Neural crest cell (in vitro differentiated cells): Measurements from ENCODE around the gene RUNX1. TPM values are rescaled to one million over a fixed set of nuclear protein-coding genes. Genes with fewer than 3 reads are reported as not detected.
"Not testable (repeated sequence)": the region's sequence is repeated elsewhere in the genome, so short reads cannot be mapped to it uniquely, and the experiment has no call there.

Source experiments
- DNase-seq: peaks from one replicate; pipeline ENCODE4 v3.0.0; 2021; ENCODE audit warnings: low read depth, mixed read lengths, low spot score
- H3K27ac Mint-ChIP-seq: one replicate; pipeline ENCODE4 v1.8.0; 2021; ENCODE audit warnings: mild to moderate bottlenecking, mixed read lengths; ENCODE audit not compliant: unreplicated experiment
- H3K27me3 Mint-ChIP-seq: 2 replicates; pipeline ENCODE4 v1.8.0; 2021; ENCODE audit warnings: low read depth, mild to moderate bottlenecking, mixed read lengths
- H3K36me3 Mint-ChIP-seq: 2 replicates; pipeline ENCODE4 v1.8.0; 2021; ENCODE audit warnings: low read depth, mild to moderate bottlenecking, mixed read lengths
- H3K4me1 Mint-ChIP-seq: 2 replicates; pipeline ENCODE4 v1.8.0; 2021; ENCODE audit warnings: mixed read lengths
- H3K4me3 Mint-ChIP-seq: one replicate; pipeline ENCODE4 v1.8.0; 2021; ENCODE audit warnings: mild to moderate bottlenecking, mixed read lengths
- H3K9me3 Mint-ChIP-seq: 2 replicates; pipeline ENCODE4 v1.8.0; 2021; ENCODE audit warnings: mixed read lengths
- CTCF ChIP-seq: fragments of 200-600 bp; sonication (generic); conservative IDR thresholded peaks from 2 replicates; pipeline ENCODE4 v1.5.0; 2021; ENCODE audit warnings: antibody characterized with exemption, mild to moderate bottlenecking
- total RNA-seq: library from RNA; stranded (reverse); gene quantifications from 2 replicates; pipeline ENCODE4 v1.2.1, GENCODE V29; 2021

RUNX1 gene
- total RNA-seq, 1 donor from 2014 or later: 0.63 TPM

GRCh38 chr21:34968414-34969333 is 80.4 kb downstream of the RUNX1 start:
- no peaks in the 10 kb centered on the region for H3K27me3 Mint-ChIP-seq
- no peak overlapping the region for H3K27ac Mint-ChIP-seq
- TF ChIP-seq CTCF: no peak
- no peaks in the 10 kb centered on the region for H3K9me3 Mint-ChIP-seq
- peaks cover 16% of the 10 kb centered on the region for H3K4me1 Mint-ChIP-seq
- H3K4me3 Mint-ChIP-seq: no peak overlapping the region
- DNase-seq: no peak
- H3K36me3 Mint-ChIP-seq: no peaks in the 10 kb centered on the region

- Mint-ChIP-seq H3K9me3 (no peaks in the 10 kb centered on the region), H3K4me3 (no peak overlapping the region), H3K27ac (no peak overlapping the region), H3K4me1 (peaks cover 16% of the 10 kb centered on the region), H3K36me3 (no peaks in the 10 kb centered on the region), H3K27me3 (no peaks in the 10 kb centered on the region)
- no peak for TF ChIP-seq CTCF
- DNase-seq: no peak
Observed at GRCh38 chr21:34967509-34968289, 81.4 kb downstream of the RUNX1 start.

GRCh38 chr21:34966881-34967280 is 82.2 kb downstream of the RUNX1 start:
- not testable (repeated sequence) for H3K9me3 Mint-ChIP-seq, H3K27ac Mint-ChIP-seq

GRCh38 chr21:34965200-34966174 is 83.6 kb downstream of the RUNX1 start:
- no peak for TF ChIP-seq CTCF
- Mint-ChIP-seq H3K36me3 (no peaks in the 10 kb centered on the region), H3K27ac (no peak overlapping the region), H3K4me3 (no peak overlapping the region), H3K27me3 (no peaks in the 10 kb centered on the region), H3K4me1 (peaks cover 26% of the 10 kb centered on the region), H3K9me3 (no peaks in the 10 kb centered on the region)
- no peak for DNase-seq

More at GRCh38 chr21:34966881-34967280, 82.2 kb downstream of the RUNX1 start:
- not testable (repeated sequence) for H3K27me3 Mint-ChIP-seq, H3K4me3 Mint-ChIP-seq, DNase-seq, H3K36me3 Mint-ChIP-seq
- H3K4me1 Mint-ChIP-seq: peaks cover 23% of the 10 kb centered on the region

GRCh38 chr21:34962586-34963222 is 86.4 kb downstream of the RUNX1 start:
- Mint-ChIP-seq H3K4me1 (peaks cover 21% of the 10 kb centered on the region), H3K9me3 (no peaks in the 10 kb centered on the region), H3K27me3 (no peaks in the 10 kb centered on the region), H3K4me3 (no peak overlapping the region), H3K36me3 (no peaks in the 10 kb centered on the region), H3K27ac (peak overlapping the region; percentile 46)
- DNase-seq: no peak
- no peak for TF ChIP-seq CTCF
